DMS53 treated with DMSO at 0.1 percent for 48 hours (cell line): ENCODE measurements around the gene FUNDC2.
"Not testable (repeated sequence)": the region's sequence is repeated elsewhere in the genome, so short reads cannot be mapped to it uniquely, and the experiment has no call there.

Experiments used
- DNase-seq: peaks from one replicate; lab custom pipeline; 2025; ENCODE audit not compliant: unreplicated experiment; lab: John Stamatoyannopoulos, UW

The FUNDC2 gene, protein sequence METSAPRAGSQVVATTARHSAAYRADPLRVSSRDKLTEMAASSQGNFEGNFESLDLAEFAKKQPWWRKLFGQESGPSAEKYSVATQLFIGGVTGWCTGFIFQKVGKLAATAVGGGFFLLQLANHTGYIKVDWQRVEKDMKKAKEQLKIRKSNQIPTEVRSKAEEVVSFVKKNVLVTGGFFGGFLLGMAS

DNA sequence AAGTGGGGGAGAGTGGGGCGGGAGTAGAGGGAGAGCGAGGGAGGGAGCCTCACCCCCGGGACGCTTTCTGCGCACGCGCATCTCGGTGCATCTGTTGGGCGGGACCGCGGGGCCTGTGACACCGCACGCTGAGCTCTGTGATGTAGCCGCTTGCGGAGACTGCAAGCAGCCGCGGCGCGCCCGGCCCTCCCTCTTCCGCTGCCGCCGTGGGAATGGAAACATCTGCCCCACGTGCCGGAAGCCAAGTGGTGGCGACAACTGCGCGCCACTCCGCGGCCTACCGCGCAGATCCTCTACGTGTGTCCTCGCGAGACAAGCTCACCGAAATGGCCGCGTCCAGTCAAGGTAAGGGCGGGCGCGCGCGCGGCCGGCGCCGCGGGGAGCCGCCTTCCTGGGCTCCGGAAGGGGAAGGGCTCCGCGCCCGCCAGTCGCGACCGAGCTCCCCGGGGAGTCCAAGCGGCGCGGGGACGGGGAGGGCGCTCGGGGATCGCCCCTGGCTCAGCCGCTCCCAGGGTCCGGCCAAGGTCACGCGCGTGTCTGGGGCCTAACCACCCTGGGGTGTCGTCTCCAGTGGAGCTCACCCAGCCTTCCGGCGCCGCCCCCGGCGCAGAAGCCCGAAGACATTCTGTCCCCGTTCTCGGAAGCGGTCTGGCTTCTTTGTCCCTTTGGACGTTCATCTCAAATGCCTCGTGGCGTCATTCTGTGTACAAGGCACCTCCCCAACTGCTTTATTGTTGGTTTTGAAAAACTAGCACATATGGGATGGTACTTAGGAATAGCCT, at the start of gene FUNDC2:
Gene FUNDC2, plus strand, starts transcription at position 118 of the 782 bp plus-strand sequence. Its CDS starts 95 bp downstream, at position 213.
- DNase-seq = peak; percentile 89

DNA sequence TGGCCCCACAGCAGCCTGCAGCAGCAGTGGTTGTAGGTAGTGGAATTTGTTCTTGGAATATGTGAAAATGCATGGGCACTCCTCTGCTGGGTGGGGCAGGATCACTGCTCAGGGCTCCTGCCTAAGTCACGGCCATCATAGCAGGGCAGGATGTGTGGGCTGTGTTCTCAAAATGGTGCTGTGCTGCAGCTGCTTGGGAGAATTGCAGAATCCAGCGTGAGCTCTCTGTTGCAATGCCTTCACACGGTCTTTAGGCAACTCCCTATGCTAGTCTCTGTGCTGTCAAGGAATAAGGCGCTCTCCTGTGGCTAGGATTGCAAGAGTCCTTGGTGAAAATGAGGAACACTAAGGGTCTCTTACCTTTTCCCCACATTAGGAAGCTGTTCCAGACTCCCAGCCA, 47.0 kb upstream of the FUNDC2 start:
- DNase-seq = no peak

DNA sequence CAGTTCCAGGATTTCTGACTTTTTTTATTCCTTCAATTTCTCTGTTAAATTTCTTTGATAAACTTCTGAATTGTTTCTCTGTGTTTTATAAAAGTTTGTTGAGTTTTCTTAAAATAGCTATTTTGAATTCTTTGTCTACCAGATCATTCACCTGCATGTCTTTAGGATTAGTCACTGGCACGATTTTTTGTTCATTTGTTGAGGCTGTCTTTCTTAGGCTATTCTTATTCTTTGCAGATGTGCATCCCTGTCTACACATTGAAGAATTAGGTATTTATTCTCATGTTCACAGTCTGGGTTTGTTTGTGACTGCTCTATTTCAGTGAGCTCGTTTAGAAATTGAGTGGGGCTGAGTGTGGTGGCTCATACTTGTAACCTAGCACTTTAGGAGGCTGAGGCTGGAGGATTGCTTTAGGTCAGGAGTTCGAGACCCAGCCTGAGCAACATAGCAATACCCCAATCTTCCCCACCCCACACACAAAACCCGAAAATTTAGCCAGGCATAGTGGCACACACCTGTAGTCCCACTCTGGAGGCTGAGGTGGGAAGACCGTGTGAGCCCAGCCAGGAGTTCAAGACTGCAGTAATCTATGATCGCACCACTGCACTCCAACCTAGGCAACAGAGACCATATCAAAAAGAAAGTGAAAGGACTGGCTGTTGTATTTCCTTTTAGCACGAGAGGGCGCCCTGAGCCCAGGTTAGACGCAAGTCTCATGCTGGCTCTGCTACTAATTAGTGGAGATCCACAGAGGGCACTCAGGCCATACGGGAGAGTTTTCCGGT, 46.1 kb upstream of the FUNDC2 start:
- DNase-seq = peak; percentile 73

DNA sequence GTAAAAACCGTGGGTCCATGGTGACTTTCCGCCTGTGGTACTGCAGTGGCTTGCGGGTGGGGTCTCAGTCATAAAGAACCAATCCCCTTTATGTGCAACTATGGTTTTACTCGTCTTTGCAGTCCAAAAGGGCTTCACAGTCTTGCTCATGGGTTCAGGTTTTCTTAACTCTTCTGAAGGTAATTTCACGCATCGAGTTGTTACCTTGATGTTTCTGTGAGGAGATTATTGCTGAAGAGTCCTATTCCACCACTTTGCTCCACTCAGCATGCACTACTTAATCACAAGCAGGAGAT, 45.6 kb upstream of the FUNDC2 start:
- DNase-seq = no peak

DNA sequence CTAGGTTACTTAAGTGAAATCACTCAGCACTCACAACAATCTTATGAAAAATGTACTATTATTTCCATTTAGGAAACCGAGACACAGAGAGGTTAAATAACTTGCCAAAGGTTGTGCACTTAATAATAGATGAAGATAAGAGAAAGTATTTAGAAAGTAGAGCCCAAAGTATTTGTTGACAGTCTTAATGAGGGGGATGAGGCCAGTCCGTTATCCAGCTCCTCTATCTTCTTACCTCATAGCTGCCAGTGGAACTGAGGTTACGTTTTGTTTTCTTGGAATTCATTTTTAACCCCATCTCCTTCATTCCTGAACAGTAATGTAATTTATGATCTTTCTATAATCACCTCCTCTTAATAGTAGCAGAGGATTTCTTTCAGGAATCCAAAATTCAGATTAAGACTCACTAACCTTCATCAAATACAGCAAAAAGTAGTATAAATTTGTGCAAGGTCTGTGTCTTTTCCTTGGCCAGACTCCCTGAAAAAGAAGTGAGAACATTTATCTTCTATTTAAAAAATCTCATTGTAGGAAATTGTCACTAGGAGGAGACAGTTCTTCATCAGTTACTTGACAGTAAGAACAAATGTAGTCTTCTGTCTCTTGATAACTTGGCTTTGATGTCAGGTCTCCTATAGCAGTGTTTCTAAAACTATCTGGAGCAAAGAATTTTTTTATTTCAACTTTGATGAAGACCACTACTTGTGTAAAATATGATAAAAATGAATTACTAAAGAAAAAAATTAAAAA, 39.6 kb upstream of the FUNDC2 start:
- no peak for DNase-seq

DNA sequence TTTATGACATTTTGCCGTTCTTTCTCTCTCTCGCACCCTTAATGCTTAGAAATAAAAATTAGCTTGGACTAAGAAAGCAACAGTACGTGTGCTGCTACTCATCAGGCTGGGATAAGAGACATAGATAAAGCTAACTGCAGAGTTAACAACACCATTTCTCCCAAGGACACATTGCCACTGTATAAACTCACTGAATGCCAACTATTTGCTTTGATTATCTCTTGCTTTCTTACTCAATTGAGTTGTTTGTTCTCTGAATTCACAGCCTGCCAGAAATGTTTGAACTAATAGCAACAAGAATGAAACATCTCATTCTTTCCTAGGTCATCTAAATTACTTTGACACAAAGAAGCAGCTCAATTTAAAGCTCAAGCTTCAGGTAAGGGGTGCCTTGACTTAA, 38.7 kb upstream of the FUNDC2 start:
- no peak for DNase-seq

DNA sequence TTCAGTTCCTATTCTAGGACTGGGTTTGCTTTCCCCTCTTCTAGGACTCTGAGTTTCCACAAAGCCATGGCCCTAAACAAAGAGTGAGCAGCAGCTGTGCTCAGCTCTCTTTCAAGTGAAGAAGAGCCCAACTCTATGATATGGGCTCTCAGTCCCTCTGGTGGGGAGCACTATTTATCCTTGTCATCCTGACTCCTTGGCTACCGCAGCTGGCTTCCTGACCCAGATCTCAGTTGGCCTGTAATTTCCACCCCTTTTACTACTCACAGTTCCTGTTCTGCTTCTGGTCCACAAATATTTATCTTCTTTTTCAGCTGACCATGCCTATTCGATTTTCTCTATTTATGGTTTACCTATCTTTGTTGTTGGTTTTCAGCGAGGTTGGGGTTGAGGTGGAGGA, 37.9 kb upstream of the FUNDC2 start:
- no peak for DNase-seq

DNA sequence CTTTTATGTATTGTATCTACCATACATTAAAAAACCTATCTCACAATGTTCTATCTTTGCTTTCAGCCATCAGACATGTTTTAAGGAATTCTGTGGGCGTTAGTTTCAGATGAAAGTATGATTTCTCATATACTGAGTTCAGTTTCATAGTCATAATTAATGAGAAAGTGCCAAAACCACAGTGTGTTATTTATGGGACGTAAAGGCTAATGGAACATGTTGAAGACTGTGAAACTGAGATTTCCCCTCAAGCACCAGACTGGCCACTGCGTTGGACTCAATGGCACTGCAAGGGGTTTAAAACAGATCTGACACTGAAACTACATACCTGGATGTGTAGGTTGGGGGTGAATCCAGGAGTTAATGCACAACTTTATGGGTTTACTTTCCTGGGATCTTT, 36.1 kb upstream of the FUNDC2 start:
- no peak for DNase-seq

DNA sequence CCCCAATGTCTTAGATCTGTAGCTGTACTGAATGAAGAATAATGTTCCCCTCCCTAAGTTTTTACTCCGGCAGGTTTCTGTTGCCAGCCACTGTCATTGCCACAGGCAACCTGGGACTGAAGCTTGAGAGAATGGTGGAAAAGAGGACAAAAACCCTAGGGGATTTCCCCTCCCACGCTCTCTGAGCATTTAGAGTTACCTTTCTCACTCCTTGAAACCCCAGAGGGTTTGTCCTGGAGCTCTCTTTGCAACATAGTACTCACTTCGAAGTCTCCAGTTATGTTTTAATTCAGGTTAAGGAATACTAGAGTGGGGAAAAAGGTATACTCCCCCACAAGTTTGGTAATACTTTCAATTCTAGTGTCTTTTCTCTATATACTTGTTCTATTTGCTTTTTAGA, 35.6 kb upstream of the FUNDC2 start:
- DNase-seq = no peak

DNA sequence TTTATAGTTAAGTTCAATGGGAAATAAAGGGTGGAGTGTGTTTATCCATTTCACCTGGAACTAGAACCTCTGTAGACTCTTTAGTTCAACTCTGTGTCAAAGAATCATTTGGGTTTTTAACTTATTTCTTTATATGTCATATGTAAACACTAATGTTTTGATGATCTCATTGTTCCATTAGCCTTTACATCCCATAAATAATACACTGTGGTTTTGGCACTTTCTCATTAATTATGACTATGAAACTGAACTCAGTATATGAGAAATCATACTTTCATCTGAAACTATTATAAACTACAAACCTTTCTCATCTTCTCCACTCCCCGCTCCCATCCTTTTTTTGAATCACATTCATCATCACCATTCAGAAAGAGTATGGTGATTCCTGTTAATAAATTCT, 35.2 kb upstream of the FUNDC2 start:
- no peak for DNase-seq

DNA sequence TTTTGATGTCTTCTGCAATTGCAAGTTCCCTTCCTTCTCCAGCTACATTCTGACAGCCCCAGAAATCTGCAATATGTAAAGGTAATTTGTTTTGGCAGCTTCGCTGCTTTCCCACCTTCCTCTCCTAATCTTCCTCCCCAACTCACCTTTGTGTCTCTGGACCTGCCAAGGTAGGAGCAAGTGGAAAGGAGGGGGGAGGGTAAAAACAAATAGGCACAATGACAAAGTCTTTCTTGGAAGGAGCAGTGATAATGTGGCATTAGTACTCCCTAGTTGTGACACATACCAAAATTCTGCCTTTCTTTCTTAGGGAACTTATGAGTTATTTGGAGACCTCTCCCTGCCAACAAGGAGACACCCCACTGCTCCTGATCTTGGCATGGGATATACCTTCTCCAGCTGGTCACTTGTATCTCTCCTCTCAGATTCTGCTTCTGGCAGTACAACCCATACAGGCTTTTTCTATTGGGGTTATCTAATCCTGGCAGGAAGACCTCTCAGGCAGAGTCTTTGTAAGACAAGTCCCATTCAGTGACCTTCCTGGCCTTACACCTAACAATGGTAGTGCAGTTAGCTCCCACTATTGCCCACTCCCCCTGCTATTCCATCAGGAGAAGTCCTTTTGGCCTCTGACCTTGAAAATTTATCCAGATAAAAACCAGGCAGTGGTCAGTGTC, 28.3 kb upstream of the FUNDC2 start:
- no peak for DNase-seq

DNA sequence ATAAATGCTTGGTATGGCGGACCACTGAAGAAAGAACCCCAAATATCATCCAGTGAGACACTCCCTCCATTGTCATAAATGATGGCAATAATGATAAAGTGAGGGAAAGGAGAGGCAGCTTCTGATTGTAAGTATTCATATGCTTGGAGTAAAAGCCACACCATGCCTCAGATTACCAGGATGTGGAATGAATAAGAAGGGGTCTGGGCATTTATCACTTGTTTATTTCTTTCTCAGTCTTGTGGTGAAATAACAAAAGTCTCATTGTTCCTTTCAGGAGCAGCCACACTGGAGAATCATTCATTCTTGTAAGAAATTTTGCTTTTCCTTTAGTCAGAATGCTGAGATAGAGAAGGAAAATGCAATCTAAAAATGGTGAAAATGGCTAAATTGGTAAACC, 25.8 kb upstream of the FUNDC2 start:
- no peak for DNase-seq

DNA sequence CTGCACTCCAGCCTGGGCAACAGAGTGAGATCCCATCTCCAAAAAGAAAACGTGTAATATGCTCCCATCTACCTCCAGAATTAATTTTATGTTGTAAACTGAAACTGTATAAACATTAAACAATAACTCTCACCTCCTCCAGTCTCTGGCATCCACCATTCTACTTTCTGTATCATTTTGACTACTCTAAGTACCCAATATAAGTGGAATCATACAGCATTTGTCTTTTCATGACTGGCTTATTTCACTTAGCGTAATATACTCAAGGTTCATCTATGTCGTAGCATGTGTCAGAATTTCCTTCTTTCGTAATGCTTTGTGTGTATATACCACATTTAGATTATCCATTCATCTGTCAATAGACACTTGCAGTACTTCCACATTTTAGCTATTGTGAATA, 24.8 kb upstream of the FUNDC2 start:
- no peak for DNase-seq

DNA sequence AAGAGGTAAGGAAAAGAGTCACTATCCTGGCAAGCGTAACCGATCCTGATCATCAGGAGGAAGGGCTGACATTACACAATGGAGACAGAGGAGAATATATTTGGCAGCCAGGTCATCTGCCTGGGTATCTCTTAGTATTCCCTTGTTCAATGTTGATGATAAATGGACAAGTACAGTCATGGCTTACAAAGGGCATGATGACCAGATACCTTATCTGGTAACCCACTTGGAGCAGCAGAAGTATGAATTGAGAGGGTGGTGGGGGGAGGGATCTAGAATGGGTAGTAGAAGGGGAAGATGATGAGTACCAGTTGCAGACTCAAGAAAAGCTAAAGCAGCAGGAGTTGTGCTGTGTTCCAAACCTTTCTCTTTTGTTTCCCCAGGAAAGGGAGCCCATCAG, 21.5 kb upstream of the FUNDC2 start:
- no peak for DNase-seq

DNA sequence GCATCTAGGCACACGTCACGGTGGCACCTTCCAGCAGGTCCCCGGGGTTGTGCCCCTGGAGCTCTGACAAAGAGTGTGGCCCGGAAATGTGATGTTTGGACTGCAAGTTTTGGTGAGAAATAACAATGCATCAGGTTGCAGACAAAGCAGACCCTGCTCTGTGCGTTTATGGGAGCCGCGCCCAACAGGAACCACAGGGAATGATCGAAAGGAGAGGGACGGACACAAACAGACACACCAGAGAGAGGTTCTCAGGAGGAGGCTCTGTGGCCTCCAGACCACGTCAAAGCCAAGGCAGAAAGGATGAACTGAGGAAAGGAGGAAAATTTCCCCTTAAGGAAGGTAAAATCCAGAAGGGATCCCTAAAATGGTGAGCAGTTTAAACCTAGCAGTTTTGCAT, 20.3 kb upstream of the FUNDC2 start:
- DNase-seq = not testable (repeated sequence)

DNA sequence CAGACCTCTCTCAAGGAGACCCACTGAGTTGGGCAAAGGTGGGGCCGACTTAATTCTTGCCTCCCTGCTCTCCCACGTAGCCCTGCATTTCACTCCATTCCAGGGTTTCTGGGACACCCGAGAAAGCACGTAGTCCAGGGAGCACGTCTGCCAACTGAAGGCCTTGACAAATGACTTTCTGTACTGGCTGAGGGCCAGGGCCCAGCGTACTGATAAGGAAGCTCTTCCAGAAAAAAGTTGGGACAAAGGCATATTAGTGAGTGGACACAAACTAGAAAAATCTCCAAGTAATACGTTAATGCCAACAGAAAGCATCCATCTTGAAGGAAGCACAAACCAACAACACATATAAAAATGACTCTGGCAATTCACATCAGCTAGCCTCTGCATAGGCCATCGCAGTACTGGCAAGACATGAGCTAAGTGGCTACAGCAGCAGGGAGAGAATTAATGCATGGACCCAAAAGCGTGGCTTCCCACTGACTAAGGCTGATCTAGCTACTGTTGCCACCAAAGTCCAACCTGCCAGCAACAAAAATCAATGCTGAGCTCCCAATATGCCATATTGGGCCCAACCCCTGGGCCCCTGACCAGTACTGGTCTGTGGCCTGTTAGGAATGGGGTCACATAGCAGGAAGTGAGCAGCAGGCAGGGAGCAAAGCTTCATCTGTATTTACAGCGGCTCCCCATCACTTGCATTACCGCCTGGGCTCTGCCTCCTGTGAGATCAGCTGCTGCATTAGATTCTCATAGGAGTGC, 19.6 kb upstream of the FUNDC2 start:
- not testable (repeated sequence) for DNase-seq

DNA sequence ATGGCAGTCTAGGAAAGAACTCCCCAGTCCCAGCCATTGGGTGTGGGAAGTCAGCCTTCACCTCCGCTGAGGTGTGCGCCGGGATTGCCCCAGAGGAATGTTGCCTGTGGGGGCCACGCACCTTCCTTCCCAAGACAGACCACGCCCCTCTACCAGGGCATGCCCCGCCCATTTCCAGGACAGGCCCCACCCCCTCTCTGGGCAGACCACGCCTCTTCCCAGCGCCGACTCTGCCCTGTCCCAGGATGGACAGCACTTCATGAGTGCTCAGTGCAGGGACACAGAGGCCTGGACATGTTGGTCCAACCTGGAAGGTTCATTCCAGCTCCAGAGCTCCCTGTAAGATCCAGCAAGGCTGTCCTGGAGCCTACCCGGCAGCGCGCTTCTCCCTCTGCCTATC, 18.1 kb upstream of the FUNDC2 start:
- DNase-seq = not testable (repeated sequence)

DNA sequence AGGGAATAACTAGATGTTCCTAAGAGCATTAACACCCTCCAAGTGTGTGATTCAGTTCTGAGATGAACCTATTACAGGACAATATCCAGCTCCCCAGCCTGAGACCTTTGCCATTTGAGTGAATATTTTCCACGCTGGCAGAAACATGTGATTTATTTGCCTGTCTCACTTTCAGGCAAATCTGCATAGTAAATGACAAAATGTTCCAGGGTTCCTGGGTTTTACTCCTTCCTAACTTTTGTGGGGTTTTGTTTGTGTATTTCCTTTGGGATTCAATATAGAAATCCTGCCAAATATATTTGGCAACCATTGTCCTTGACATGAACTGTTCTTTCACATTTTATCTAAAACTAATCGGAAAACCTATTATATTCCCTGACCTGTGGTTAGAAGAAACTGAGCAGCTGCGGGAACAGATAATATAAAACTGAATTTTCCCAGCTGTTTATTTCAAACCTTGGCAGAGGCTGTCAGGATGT, 16.6 kb upstream of the FUNDC2 start:
- no peak for DNase-seq

DNA sequence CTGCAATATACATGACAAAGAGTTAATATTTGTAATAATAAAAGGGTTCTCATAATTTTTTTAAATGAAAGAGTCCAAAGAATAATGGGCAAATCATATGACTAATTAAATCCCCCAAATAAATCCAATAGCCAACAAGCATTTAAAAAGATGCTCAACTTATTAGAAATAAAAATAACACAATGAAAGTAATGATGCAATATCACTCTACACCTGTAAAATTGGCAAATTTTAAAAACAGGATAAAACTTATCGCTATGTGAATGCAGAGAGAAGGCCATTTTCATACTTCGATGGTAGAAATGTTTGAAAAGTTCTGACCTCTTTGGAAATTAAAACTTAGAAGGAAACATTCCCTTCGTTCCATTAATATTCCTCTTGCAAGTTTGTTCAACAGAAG, 6.1 kb upstream of the FUNDC2 start:
- no peak for DNase-seq

DNA sequence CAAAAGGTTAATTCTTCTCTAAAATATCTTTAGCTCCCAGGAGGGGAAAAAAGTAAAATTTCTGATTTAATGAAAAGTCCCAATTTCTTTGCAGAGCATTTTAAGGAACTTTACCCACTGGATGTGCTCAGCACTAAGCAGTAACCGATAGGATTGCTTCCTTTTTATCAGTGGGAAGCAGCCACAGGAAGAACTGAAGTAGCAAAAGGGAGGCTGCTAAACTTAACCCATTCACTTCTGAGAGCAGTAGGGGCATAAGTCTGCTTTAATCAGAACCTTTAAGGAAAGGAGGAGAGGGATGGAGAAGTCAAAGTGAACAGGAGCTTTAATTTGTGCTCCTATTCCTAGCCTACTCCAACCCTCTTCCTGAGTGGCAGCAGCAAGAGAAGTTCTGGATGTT, 4.1 kb upstream of the FUNDC2 start, which contains the start of gene F8:
Gene F8, minus strand, starts transcription at position 139 of the 400 bp plus-strand sequence. CDS start 171 bp downstream, outside the sequence.
- no peak for DNase-seq
